DOHH2 (cell line): Measurements from ENCODE around the gene KCNIP1.

Source experiments
- EZH2phosphoT487 ChIP-seq: fragments of 200-600 bp; sonication (generic); IDR thresholded peaks from 2 replicates; pipeline ENCODE4 v1.6.1; 2017; ENCODE audit warnings: borderline replicate concordance, mild to moderate bottlenecking, antibody characterized with exemption, low read length, moderate library complexity, mixed read lengths
- TF ChIP-seq, protein P1 (sequence below): fragments of 200-600 bp; sonication (generic); IDR thresholded peaks from one replicate; pipeline ENCODE4 v1.5.1; 2014; ENCODE audit warnings: antibody characterized with exemption, mild to moderate bottlenecking, low read depth, low read length; ENCODE audit not compliant: poor library complexity, severe bottlenecking

DNA sequence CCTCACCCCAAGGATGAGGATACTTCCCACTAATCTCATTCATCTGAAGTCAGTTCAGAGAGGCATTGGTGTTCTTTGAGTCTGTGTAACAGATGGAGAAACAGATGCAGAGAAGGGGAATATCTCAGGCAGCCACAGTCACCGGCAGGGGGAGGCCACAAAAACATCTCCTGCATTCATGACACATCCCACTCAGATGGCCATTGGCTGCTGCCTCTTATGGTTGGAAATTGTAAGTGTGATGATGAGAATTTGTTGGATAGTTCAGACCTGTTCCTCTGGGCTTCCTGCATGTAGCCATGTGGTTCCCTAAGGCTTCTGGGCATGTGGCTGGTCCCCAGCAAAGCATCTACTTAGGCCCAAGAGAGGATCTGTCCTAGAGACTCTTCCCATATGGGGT is 233.8 kb downstream of the KCNIP1 start:
- no peak for TF ChIP-seq EZH2phosphoT487
- TF ChIP-seq, protein P1, sequence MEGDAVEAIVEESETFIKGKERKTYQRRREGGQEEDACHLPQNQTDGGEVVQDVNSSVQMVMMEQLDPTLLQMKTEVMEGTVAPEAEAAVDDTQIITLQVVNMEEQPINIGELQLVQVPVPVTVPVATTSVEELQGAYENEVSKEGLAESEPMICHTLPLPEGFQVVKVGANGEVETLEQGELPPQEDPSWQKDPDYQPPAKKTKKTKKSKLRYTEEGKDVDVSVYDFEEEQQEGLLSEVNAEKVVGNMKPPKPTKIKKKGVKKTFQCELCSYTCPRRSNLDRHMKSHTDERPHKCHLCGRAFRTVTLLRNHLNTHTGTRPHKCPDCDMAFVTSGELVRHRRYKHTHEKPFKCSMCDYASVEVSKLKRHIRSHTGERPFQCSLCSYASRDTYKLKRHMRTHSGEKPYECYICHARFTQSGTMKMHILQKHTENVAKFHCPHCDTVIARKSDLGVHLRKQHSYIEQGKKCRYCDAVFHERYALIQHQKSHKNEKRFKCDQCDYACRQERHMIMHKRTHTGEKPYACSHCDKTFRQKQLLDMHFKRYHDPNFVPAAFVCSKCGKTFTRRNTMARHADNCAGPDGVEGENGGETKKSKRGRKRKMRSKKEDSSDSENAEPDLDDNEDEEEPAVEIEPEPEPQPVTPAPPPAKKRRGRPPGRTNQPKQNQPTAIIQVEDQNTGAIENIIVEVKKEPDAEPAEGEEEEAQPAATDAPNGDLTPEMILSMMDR, result no peak
